ENCODE results near the gene ALOX5.

DNA sequence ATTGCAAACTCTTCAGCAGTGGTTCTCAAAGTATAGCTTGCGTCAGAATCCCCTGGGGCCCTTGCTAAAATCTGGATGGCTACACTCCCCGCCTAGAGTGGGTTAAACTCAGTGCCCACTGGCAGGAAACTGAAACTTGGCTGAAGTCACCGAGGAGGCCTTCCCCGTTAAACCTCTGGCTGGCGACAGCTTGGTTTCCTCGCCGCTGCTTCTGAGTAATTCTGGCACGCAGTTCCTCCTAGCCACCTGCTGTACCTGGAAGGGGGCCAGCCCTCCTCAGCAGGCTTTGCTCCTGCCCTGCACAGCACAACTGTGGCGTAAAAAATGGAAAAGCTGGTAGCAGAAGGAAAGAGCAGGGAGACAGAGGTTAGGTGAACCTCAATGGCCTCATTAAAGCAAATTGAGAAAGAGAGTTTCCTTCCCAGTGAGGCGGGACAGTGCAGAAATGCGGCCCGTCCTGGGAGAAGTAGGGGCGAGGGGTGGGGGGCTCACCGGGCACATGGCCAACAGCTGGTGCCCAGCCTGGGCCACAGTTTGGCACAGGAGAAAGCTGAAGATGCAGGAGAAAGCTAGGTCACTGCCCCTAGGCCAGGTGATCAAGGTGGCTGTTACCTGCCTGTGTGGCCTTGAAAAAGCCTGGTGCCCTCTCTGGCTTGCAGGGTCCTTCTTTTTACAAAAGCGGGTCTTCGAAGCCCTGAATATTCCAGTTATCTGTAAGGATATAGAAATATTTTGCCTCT lies 46.6 kb downstream of the ALOX5 start:
- TF ChIP-seq, protein P1, sequence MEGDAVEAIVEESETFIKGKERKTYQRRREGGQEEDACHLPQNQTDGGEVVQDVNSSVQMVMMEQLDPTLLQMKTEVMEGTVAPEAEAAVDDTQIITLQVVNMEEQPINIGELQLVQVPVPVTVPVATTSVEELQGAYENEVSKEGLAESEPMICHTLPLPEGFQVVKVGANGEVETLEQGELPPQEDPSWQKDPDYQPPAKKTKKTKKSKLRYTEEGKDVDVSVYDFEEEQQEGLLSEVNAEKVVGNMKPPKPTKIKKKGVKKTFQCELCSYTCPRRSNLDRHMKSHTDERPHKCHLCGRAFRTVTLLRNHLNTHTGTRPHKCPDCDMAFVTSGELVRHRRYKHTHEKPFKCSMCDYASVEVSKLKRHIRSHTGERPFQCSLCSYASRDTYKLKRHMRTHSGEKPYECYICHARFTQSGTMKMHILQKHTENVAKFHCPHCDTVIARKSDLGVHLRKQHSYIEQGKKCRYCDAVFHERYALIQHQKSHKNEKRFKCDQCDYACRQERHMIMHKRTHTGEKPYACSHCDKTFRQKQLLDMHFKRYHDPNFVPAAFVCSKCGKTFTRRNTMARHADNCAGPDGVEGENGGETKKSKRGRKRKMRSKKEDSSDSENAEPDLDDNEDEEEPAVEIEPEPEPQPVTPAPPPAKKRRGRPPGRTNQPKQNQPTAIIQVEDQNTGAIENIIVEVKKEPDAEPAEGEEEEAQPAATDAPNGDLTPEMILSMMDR (IDR thresholded peaks at IDR 0.05) = no peak
- TF ChIP-seq POLR2AphosphoS5 (IDR thresholded peaks at IDR 0.05) (no peak), EP300 (IDR thresholded peaks at IDR 0.05) (no peak), POLR2A (IDR thresholded peaks at IDR 0.05) (no peak)

All from suprapubic skin (tissue), 4 donors.